Hematopoietic multipotent progenitor cell treated with erythropoietin and hydrocortisone succinate and interleukin-3 and kit ligand, for 8 days (in vitro differentiated cells): ENCODE data around the gene GNL1.

Experiments used
- DNase-seq: peaks from one replicate; pipeline ENCODE4 v3.0.0-alpha.2; 2015

GNL1 gene, protein sequence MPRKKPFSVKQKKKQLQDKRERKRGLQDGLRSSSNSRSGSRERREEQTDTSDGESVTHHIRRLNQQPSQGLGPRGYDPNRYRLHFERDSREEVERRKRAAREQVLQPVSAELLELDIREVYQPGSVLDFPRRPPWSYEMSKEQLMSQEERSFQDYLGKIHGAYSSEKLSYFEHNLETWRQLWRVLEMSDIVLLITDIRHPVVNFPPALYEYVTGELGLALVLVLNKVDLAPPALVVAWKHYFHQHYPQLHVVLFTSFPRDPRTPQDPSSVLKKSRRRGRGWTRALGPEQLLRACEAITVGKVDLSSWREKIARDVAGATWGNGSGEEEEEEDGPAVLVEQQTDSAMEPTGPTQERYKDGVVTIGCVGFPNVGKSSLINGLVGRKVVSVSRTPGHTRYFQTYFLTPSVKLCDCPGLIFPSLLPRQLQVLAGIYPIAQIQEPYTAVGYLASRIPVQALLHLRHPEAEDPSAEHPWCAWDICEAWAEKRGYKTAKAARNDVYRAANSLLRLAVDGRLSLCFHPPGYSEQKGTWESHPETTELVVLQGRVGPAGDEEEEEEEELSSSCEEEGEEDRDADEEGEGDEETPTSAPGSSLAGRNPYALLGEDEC

DNA sequence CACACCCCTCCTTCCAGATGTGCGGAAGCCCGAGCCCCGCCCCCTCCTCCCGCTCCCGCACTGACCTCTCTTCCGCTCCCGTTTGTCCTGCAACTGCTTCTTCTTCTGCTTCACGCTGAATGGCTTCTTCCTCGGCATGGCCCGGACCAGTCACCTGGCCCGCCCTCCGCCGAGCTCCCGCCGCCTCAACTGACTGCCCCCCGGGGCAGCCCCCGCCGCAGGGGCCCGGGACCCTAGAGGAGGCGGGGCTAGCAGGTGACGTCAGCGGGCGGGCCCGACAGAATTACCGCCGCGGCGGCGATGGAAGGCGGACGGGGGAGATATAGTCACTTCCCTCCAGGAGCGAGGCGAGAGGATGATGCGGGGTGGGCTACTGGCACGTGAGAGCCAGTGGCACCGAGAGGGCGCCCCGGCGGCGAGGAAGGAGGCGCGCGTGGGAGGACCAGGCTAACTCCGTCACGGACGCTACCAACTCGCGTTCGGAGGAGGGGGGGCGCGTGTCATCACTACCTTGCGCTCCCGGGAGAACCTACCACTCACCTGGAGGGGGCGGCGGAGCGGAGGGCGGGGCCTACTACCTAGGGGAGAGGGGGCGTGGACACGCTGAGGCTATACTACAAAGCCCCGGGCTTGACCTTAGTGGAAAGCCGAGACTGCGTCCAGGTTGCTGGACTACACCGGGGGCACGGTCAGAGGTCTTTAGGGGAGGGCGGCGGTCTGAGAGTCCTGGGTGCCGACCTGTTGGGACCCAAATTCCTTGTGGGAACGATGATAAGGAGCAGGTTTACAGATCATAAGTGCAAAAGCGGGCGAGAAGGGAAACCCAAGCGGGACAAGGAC, at the start of gene GNL1:
Gene GNL1 (minus strand): TSS at position 424 of the 840 bp plus-strand sequence. CDS start 286 bp downstream, at position 138.
- peak; percentile 90 for DNase-seq

- no peak for DNase-seq
Measured at GRCh38 chr6:30603961-30604360, 47.7 kb upstream of the GNL1 start.

- DNase-seq: no peak
Measured at GRCh38 chr6:30601815-30602641, 45.7 kb upstream of the GNL1 start.

GRCh38 chr6:30601436-30601814, 45.1 kb upstream of the GNL1 start:
- no peak for DNase-seq

DNA sequence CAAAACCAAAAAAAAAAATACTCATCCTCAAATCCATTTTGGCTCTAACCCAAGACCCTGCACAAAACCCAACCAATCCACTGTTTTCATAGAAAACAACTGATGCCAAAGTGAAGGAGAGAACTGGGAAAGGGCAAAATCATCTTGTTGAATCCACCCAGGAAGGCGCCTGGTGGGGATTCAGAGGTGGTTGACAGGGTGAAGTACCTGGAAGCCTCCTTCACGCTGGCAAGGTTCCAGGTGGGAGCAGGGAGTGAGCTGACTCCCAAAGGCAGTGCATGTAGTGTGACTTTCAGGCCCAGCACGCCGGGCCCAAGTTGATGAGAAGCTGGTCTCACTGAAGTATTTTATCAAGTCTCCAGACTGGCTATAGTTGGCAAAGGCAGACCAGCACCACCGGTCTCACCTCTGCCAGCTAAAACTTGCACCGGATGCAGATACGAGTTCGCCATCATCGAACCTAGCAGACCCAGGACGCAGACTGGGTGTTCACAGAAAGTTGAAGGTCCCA, 44.2 kb upstream of the GNL1 start:
- peak; percentile 12 for DNase-seq

DNA sequence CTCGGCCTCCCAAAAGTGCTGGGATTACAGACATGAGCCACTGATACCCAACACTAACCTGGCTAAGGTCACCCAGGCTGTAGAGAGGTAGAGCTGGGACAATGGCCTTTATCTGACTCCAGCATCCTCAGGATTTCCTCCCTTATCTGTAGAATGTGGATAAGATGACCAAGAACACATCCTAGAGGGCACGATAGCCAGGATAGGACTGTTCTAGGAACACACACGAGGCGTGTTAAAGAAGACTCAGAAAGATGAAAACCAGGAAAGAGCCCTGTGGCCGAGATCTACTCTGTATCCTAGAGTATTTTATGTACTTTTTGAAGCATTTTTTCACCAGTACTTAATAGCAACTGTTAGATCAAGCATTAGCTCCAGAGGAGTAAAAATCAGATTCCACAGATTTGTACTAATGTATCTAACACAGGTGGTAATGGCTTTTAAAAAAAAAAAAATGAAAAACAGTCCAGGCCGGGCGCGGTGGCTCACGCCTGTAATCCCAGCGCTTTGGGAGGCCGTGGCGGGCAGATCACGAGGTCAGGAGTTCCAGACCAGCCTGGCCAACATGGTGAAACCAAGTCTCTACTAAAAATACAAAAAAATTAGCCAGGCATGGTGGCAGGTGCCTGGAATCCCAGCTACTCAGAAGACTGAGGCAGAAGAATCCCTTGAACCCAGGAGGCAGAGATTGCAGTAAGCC, 43.5 kb upstream of the GNL1 start:
- DNase-seq: peak; percentile 30

DNA sequence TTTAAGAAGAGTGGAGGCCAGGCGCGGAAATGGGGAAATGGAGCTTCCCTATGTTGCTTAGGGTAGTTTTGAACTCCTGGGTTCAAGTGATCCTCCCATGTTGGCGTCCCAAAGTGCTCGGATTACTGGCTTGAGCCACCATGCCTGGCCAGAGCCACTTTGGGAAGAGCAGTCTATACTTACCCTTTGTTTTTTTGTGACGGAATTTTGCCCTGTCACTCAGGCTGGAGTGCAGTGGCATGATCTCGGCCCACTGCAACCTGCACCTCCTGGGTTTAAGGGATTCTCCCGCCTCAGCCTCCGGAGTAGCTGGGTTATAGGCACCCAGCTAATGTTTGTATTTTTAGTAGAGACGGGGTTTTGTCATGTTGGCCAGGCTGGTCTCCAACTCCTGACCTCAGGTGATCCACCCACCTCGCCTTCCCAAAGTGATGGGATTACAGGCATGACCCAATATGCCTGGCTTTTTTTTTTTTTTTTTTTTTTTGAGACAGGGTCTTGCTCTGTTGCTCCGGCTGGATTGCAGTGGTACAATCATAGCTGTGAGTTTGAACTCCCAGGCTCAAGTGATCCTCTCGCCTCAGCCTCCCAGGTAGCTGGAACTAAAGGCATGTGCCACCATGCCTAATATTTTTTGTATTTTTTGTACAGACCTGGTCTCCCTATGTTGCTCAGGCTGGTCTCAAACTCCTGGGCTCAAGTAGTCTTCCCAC, 42.8 kb upstream of the GNL1 start:
- no peak for DNase-seq

DNA sequence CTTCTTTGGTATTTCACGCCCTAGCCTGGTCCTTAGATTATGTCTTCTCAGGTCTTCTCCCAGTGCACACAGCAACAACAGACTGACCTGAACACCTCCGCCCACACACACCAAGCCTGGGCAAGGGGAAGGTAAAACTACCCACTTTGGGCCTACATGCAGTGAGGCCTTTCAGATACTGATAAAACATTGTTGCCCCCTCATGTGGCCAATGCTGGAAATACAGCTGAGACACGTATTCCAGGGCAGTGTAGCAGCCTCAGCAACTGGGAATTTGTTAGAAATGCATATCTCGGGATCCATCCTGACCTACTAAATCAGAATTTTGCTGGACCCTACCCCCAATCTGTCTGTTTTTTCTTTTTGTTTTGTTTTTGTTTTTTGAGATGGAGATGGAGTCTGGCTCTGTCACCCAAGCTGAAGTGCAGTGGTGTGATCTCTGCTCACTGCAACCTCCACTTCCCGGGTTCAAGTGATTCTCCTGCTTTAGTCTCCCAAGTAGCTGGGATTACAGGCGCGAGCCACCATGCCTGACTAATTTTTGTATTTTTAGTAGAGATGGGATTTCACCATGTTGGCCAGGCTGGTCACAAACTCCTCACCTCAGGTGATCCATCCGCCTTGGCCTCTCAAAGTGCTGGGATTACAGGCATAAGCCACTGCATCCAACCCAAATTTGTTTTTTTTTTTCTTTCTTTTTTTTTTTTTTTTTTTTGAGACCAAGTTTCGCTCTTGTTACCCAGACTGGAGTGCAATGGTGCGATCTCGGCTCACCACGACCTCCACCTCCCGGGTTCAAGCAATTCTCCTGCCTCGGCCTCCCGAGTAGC, 41.2 kb upstream of the GNL1 start:
- DNase-seq: peak; percentile 86

GRCh38 chr6:30592287-30592686, 36.0 kb upstream of the GNL1 start:
- DNase-seq: no peak

- peak; percentile 19 for DNase-seq
Measured at GRCh38 chr6:30591008-30591407, 34.7 kb upstream of the GNL1 start.

GRCh38 chr6:30590509-30590908, 34.2 kb upstream of the GNL1 start:
- no peak for DNase-seq

- no peak for DNase-seq
Measured at GRCh38 chr6:30589754-30590358, 33.6 kb upstream of the GNL1 start.

GRCh38 chr6:30583921-30584320, 27.6 kb upstream of the GNL1 start:
- no peak for DNase-seq

- no peak for DNase-seq
Measured at GRCh38 chr6:30578051-30578450, 21.8 kb upstream of the GNL1 start.

DNA sequence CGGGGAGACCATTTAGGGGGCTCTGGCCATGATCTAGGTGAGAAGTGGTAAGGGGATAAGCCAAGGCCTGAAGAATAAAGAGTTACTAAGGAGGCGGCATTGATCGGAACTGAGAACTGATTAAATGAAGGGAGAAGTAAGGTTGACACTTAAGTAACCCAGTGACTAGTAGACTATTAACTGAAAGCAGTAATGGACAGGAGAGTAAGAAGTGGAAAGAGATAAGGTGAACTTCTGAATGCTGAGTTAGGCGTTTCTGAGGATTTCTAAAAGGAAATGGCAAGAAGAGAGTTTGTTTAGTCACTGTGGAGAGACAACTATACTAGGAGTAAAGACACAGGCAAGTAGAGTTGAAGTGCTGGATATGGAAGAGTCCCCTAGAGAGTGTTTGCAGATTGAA, 16.8 kb upstream of the GNL1 start:
- no peak for DNase-seq

GRCh38 chr6:30572148-30572547, 15.9 kb upstream of the GNL1 start:
- DNase-seq: no peak

DNA sequence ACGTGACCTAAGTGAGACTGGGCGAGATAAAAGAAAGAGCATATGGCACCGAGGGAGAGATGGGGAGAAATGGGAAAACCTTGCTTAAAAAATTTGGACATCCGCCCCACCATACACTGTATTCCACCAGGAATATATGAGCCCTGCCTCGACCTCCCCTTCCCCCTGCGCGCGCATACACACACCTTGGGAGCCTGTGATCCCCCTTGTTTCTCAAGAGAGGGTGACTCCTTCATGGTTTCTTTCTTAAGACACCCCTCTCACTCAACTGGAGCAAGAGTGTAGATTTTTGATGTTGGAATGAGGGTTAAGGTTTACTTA, 15.4 kb upstream of the GNL1 start:
- no peak for DNase-seq

DNA sequence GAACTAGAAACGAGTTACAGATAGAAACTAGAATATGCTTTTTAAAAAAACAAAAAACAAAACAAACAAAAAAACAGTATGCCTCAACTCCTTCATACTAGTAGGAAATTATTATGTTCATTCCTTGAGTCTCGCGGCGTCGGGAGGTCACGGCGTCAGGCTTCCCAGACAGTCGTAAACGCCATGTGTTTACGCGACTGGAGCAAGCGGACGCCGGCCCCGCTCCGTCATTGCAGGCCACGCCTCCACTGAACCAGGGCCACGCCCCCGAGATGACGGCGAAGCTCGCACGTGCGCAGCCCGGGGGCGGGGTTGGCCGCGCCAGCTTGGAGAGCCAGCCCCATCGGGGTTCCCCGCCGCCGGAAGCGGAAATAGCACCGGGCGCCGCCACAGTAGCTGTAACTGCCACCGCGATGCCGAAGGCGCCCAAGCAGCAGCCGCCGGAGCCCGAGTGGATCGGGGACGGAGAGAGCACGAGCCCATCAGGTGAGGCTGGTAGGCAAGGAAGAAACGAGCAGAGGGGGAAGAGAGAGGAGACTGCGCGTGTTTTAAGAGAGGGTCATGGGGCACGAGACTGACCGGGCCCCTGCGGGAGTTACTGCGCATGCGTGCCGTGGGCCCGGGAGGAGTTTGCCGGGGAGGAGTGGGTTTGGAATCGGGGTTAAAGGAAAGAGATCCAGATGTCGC, 14.9 kb upstream of the GNL1 start, which contains the start of gene ABCF1:
Gene ABCF1 (plus strand): TSS at position 368 of the 687 bp plus-strand sequence. CDS start 46 bp downstream, at position 414.
- DNase-seq: peak; percentile 96

DNA sequence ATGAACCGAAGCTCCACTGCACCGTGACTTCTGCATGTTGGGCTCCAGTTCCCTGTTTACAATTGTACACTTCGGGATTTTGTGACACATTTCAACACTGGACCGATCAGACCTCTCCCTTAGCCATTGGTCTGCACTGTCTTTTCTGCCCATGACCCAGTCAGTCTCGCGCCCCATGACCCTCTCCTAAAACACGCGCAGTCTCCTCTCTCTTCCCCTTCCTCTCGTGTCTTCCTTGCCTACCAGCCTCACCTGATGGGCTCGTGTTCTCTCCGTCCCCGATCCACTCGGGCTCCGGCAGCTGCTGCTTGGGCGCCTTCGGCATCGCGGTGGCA, 14.4 kb upstream of the GNL1 start:
- no peak for DNase-seq
